Subcutaneous adipose tissue (tissue), 4 donors: ENCODE results near the gene MKX. TPM values are rescaled to one million over a fixed set of nuclear protein-coding genes. Genes with fewer than 3 reads are reported as not detected.

Experiments
- total RNA-seq, 4 donors: library from RNA; depleted of rRNA; stranded (reverse); fragments of >200 nt; gene quantifications; one replicate each; pipeline ENCODE4 v1.1.0, GENCODE V29; 2016
- TF ChIP-seq, protein P1 (sequence below): fragments of 450-650 bp; IDR thresholded peaks from one replicate; pipeline ENCODE4 v1.5.1; 2016; ENCODE audit warnings: low read depth, mild to moderate bottlenecking, control low read depth, antibody characterized with exemption, moderate library complexity

The MKX gene
- total RNA-seq, 4 donors from 2014 or later, result 0.51 to 4.1 (median 2.1) TPM

DNA sequence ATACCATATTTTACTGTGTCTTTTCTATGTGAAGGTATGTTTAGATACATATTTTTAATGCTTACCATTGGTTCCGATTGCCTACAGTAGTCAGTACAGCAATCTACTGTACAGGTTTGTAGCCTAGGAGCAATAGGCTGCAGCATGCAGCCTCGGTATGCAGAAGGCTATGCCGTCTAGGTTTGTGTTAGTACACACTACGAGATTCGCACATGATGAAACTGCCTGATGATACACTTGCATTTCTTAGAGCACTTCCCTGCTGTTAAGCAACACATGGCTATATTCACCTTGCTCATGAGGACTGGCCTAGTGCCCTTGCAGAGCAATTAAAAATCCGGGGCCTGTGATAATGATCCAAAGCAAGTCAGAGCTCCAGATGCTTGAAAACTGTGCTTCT is 62.4 kb downstream of the MKX start:
- TF ChIP-seq, protein P1, sequence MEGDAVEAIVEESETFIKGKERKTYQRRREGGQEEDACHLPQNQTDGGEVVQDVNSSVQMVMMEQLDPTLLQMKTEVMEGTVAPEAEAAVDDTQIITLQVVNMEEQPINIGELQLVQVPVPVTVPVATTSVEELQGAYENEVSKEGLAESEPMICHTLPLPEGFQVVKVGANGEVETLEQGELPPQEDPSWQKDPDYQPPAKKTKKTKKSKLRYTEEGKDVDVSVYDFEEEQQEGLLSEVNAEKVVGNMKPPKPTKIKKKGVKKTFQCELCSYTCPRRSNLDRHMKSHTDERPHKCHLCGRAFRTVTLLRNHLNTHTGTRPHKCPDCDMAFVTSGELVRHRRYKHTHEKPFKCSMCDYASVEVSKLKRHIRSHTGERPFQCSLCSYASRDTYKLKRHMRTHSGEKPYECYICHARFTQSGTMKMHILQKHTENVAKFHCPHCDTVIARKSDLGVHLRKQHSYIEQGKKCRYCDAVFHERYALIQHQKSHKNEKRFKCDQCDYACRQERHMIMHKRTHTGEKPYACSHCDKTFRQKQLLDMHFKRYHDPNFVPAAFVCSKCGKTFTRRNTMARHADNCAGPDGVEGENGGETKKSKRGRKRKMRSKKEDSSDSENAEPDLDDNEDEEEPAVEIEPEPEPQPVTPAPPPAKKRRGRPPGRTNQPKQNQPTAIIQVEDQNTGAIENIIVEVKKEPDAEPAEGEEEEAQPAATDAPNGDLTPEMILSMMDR, result no peak

DNA sequence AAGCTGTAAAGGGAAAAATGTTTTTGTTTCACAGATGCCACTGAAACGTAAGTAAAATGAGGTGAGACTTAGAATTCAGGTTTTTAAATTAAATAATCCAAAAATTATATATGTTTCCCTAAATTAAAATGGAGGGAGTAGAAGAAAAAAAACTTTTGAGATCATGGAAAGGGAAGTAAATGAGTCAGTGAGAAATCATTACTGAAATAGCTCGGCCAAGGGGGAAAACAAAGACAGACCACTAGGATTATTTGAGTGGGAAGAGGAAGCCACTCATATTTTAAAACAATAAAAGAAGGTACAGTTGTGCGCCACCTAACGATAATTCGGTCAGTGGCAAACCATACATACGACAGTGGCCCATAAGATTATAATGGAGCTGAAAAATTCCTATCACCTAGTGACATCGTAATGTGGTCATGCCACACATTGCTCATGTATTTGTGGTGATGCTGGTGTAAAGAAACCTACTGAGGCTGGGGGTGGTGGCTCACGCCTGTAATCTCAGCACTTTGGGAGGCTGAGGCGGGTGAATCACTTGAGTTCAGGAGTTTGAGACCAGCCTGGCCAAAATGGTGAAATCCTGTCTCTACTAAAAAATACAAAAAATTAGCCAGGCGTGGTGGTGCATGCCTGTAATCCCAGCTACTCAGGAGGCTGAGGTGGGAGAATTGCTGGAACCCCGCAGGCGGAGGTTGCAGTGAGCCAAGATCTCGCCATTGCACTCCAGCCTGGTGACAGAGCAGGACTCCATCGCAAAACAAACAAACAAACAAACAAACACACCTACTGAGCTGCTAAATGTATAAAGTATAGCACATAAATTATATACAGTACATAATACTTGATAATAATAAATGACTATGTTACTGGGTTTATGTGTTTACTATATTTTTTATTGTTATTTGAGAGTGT is 64.7 kb downstream of the MKX start:
- TF ChIP-seq, protein P1, result no peak

DNA sequence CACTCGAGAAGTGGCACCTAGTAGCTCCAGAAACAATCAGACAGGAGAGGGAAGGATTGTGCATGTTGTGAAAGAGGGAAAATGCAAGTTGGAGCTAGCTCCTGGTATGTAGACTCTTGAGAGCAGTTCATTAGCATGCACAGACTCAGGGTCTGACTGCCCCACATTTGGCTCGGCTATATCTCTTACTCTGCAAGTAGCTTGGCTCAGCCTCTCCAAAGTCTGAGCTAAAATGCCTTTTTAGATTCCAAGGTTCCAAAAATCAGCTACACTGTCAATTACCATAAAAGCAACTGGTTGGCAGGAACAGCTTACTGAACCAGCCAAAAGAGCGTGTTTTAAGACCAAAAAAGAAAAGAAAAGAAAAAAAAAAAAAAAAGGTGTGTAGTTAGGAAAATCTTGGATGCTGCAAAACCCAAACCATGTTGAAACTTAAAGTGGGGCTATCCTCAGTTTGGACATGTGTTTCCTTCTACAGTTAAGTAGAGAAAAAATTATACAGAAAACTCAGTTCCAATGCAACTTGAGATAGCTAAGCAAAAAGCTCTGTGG is 65.5 kb downstream of the MKX start:
- TF ChIP-seq, protein P1, result no peak

DNA sequence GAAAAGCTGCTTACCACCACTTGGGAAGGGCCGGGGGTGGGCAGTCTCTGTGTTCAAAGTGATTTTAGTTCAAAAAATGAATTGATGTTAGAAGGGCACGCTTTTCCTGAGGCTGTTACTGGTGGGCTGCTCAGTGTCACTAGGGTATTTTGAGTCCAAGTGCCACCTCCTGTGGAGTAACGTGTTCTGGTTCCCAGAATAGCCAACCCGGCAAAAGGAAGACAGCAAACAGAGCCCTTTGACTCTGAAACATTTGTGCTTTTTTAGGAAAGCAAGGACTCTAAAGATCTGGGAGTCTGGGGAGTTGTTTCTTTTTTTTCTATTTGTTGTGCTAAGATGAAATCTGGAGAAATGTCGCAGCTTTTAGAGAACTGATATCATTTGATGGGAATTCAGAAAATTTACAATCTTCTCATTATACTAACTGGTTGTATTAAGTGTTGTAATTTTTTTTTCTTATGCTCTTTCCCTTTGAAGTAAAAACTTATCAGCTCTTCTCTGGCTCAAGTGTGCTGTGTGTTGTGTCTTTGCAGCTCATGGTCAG is 66.2 kb downstream of the MKX start:
- TF ChIP-seq, protein P1, result no peak

DNA sequence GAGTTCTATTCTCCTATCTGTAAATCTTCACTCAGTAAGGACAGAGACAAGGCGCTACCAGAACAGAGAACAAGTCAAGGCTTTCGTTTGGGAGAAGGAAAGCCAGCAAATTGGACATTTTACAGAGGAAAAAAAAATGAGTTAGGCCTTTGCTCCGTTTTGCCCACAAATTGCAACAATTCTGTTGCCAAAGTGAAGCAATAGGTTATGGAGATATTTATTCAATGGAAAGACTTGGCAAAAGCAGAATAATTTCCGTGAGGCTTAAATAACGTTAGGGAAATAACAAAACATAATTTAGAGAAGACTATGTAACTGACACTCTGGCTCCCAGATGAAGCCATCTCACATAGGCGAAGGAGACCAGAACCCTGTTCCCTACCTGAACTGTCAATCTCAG is 67.5 kb downstream of the MKX start:
- TF ChIP-seq, protein P1, result no peak

DNA sequence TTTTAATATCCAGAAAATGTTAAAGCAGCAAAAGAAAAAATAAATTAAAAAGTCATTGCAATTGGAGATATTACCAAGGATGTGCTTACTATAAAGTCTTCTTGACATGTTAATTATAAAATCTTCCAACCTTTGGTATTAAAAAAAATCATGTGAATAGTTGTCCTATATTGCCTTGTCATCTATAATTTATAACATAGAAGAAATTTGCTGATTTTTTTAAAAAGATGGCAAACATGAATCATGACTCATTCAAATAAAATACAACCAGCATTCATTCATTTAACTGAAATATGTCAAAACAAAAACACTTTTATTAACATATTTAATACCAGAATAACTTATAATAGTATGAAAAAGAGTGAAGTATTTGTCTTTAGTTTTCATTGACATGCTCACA is 72.6 kb downstream of the MKX start:
- TF ChIP-seq, protein P1, result no peak

DNA sequence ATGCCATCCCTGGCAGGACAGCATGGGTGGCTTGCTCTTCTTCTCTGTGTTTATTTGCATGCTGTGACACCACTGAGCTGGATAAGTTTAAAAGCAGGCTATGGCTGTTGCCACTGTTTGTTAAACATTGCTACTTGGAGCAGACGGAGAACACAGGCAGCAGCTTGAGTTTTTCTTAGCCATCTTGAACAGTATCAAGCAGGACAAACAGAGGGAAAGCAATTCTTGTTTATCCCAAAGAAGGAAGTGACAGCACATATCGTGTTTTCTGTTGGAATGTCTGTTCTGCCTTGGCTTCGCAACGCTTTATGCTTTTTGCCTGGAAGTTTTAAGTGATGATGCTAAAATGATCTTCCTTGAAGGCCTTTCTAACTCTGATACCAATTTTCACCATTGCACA is 73.8 kb downstream of the MKX start:
- TF ChIP-seq, protein P1, result no peak
